WTC11 (cell line): ENCODE data around the gene CLPX. TPM values are rescaled to one million over a fixed set of nuclear protein-coding genes. Genes with fewer than 3 reads are reported as not detected.

Source experiments
- ATAC-seq: fragments of 200-7000 bp; cut with Tn5 transposase; 2 replicates; pipeline ENCODE4 v1.10.0; 2021; ENCODE audit warnings: mild to moderate bottlenecking, moderate library complexity
- CTCF ChIA-PET: fragments of 300-600 bp; sonication (Branson Sonifier 250); formaldehyde crosslinking; loops from one replicate; lab custom pipeline; 2021; ENCODE audit warnings: antibody characterized with exemption; lab: Charles Lee
- POLR2A ChIA-PET: fragments of 350-600 bp; sonication (Branson Sonifier 250); formaldehyde crosslinking; loops from one replicate; lab custom pipeline; 2021; ENCODE audit warnings: antibody characterized with exemption; lab: Charles Lee
- DNase-seq: peaks from one replicate; pipeline ENCODE4 v3.0.0; 2021; ENCODE audit warnings: low spot score
- H3K27ac Mint-ChIP-seq: 2 replicates; pipeline ENCODE4 v1.8.0; 2021; ENCODE audit warnings: mixed read lengths
- H3K27me3 Mint-ChIP-seq: 2 replicates; pipeline ENCODE4 v1.8.0; 2021; ENCODE audit warnings: low read depth, mild to moderate bottlenecking, moderate library complexity, mixed read lengths
- H3K36me3 Mint-ChIP-seq: 2 replicates; pipeline ENCODE4 v1.8.0; 2021; ENCODE audit warnings: mixed read lengths
- H3K4me1 Mint-ChIP-seq: 2 replicates; pipeline ENCODE4 v1.8.0; 2022; ENCODE audit warnings: mixed read lengths
- H3K4me3 Mint-ChIP-seq: 2 replicates; pipeline ENCODE4 v1.8.0; 2021; ENCODE audit warnings: mild to moderate bottlenecking, moderate library complexity, mixed read lengths
- H3K9me3 Mint-ChIP-seq: 2 replicates; pipeline ENCODE4 v1.8.0; 2021; ENCODE audit warnings: mixed read lengths
- AR ChIP-seq: fragments of 250-450 bp; sonication (Bioruptor Pico); IDR thresholded peaks from 2 replicates; pipeline ENCODE4 v1.9.0; 2021; ENCODE audit warnings: mild to moderate bottlenecking
- ATF1 ChIP-seq: sonication (generic); formaldehyde crosslinking; IDR thresholded peaks from 2 replicates; pipeline ENCODE4 v1.8.1; 2023; ENCODE audit warnings: mild to moderate bottlenecking, moderate library complexity, missing genetic modification reagents
- CBFB ChIP-seq: sonication (generic); formaldehyde crosslinking; IDR thresholded peaks from 2 replicates; pipeline ENCODE4 v1.8.1; 2022; ENCODE audit warnings: mild to moderate bottlenecking, low read depth, missing genetic modification reagents
- CTCF ChIP-seq: fragments of 200-600 bp; IDR thresholded peaks from 2 replicates; pipeline ENCODE4 v1.8.0; 2022; ENCODE audit warnings: antibody characterized with exemption
- E2F4 ChIP-seq: sonication (generic); formaldehyde crosslinking; IDR thresholded peaks from 2 replicates; pipeline ENCODE4 v1.8.1; 2022; ENCODE audit warnings: low read depth, mild to moderate bottlenecking, moderate library complexity, missing genetic modification reagents, borderline replicate concordance
- E2F5 ChIP-seq: sonication (generic); formaldehyde crosslinking; IDR thresholded peaks from 2 replicates; pipeline ENCODE4 v1.8.1; 2022; ENCODE audit warnings: mild to moderate bottlenecking, moderate library complexity, missing genetic modification reagents
- ERG ChIP-seq: fragments of 250-450 bp; sonication (Bioruptor Pico); IDR thresholded peaks from 2 replicates; pipeline ENCODE4 v1.8.0; 2021; ENCODE audit warnings: mild to moderate bottlenecking
- ESRRA ChIP-seq: sonication (generic); formaldehyde crosslinking; IDR thresholded peaks from 2 replicates; pipeline ENCODE4 v1.8.1; 2022; ENCODE audit warnings: mild to moderate bottlenecking, missing genetic modification reagents, borderline replicate concordance
- GRHL2 ChIP-seq: fragments of 250-450 bp; sonication (Bioruptor Pico); IDR thresholded peaks from 2 replicates; pipeline ENCODE4 v1.8.0; 2022; ENCODE audit warnings: mild to moderate bottlenecking, moderate library complexity; ENCODE audit not compliant: insufficient replicate concordance, severe bottlenecking
- GTF2I ChIP-seq: fragments of 250-450 bp; sonication (Bioruptor Pico); conservative IDR thresholded peaks from 2 replicates; pipeline ENCODE4 v1.4.0; 2021; ENCODE audit warnings: mild to moderate bottlenecking
- NFE2L1 ChIP-seq: sonication (generic); formaldehyde crosslinking; IDR thresholded peaks from 2 replicates; pipeline ENCODE4 v1.8.1; 2023; ENCODE audit warnings: missing genetic modification reagents
- RELA ChIP-seq: sonication (generic); formaldehyde crosslinking; IDR thresholded peaks from 2 replicates; pipeline ENCODE4 v1.8.1; 2022; ENCODE audit warnings: missing genetic modification reagents, mild to moderate bottlenecking, borderline replicate concordance
- SOX15 ChIP-seq: fragments of 250-450 bp; sonication (Bioruptor Pico); IDR thresholded peaks from 2 replicates; pipeline ENCODE4 v1.9.0; 2021; ENCODE audit warnings: mild to moderate bottlenecking
- TEAD4 ChIP-seq: sonication (generic); formaldehyde crosslinking; IDR thresholded peaks from 2 replicates; pipeline ENCODE4 v1.8.0; 2022; ENCODE audit warnings: mild to moderate bottlenecking, missing genetic modification reagents
- TP53 ChIP-seq: sonication (generic); formaldehyde crosslinking; IDR thresholded peaks from 2 replicates; pipeline ENCODE4 v1.8.1; 2023; ENCODE audit warnings: mild to moderate bottlenecking, missing genetic modification reagents
- USF2 ChIP-seq: sonication (generic); formaldehyde crosslinking; IDR thresholded peaks from 2 replicates; pipeline ENCODE4 v1.8.1; 2023; ENCODE audit warnings: mild to moderate bottlenecking, missing genetic modification reagents, moderate library complexity
- ZNF317 ChIP-seq: sonication (generic); formaldehyde crosslinking; IDR thresholded peaks from 2 replicates; pipeline ENCODE4 v1.8.1; 2023; ENCODE audit warnings: low read depth, mild to moderate bottlenecking, moderate library complexity, missing genetic modification reagents, borderline replicate concordance
- ZNF416 ChIP-seq: fragments of 250-450 bp; sonication (Bioruptor Pico); IDR thresholded peaks from 2 replicates; pipeline ENCODE4 v1.9.0; 2021; ENCODE audit warnings: mild to moderate bottlenecking, inconsistent platforms
- total RNA-seq: library from RNA; stranded (reverse); gene quantifications from 3 replicates; pipeline ENCODE4 v1.2.3, GENCODE V29; 2021

CLPX gene
- total RNA-seq, 1 experiment from 2014 or later, result 68.7 TPM

- no peak for TF ChIP-seq AR (CRISPR knock-in tag)
- no peak for TF ChIP-seq USF2 (CRISPR knock-in tag)
- TF ChIP-seq ZNF416 (CRISPR knock-in tag), result no peak
- no peak for TF ChIP-seq TEAD4 (CRISPR knock-in tag)
- no peak for TF ChIP-seq CTCF
- no peak for TF ChIP-seq GTF2I
- no peak for TF ChIP-seq SOX15 (CRISPR knock-in tag)
- TF ChIP-seq GRHL2, result no peak
- TF ChIP-seq NFE2L1 (CRISPR knock-in tag), result no peak
- no peak for TF ChIP-seq ATF1 (CRISPR knock-in tag)
- no peak for TF ChIP-seq TP53 (CRISPR knock-in tag)
- no peak for TF ChIP-seq E2F5 (CRISPR knock-in tag)
- TF ChIP-seq ESRRA (CRISPR knock-in tag), result no peak
Measured at GRCh38 chr15:65194826-65195547, 9.8 kb upstream of the CLPX start (continued).

- no peak for ATAC-seq
- no peak for TF ChIP-seq ZNF317 (CRISPR knock-in tag)
- no peak for TF ChIP-seq CBFB (CRISPR knock-in tag)
- TF ChIP-seq NFE2L1 (CRISPR knock-in tag), result no peak
- no peak for TF ChIP-seq ERG (CRISPR knock-in tag)
- no peak for TF ChIP-seq RELA (CRISPR knock-in tag)
- TF ChIP-seq E2F4 (CRISPR knock-in tag), result no peak
- Mint-ChIP-seq H3K27ac (peak overlapping the region; percentile 64; the same call in 1 of the 2 replicates), H3K36me3 (no peaks in the 10 kb centered on the region), H3K4me1 (peaks cover 7% of the 10 kb centered on the region), H3K4me3 (no peak overlapping the region), H3K9me3 (peaks cover 4% of the 10 kb centered on the region), H3K27me3 (no peaks in the 10 kb centered on the region)
- no peak for DNase-seq
- CTCF ChIA-PET, result interaction anchor here (0.6 to 1.4 kb wide), 2 partner anchors 79 to 92 kb away, joined by 4 to 6 read pairs; no protein-coding TSS in a partner anchor
- POLR2A ChIA-PET, result no interaction called here
Measured at GRCh38 chr15:65192016-65192415, 6.9 kb upstream of the CLPX start.
